Germinal center (tissue), 1 donor: Measurements from ENCODE around the gene CPT1C.
A peak's percentile ranks its signal among the peaks of the same experiment; 100 is the strongest.

ENCODE experiments used
- DNase-seq: peaks from one replicate; pipeline ENCODE4 v3.0.0; 2012; ENCODE audit warnings: mixed read lengths, low spot score

Gene CPT1C

GRCh38 chr19:49681830-49682229, 9.1 kb upstream of the CPT1C start:
- no peak for DNase-seq

GRCh38 chr19:49682274-49682673, 8.6 kb upstream of the CPT1C start:
- DNase-seq, result no peak

- DNase-seq, result no peak
Measured at GRCh38 chr19:49683814-49684250, 7.1 kb upstream of the CPT1C start.

GRCh38 chr19:49684251-49684982, 6.5 kb upstream of the CPT1C start:
- peak; percentile 53 for DNase-seq

- no peak for DNase-seq
Measured at GRCh38 chr19:49684983-49685553, 5.8 kb upstream of the CPT1C start.

GRCh38 chr19:49685845-49686332, 5.0 kb upstream of the CPT1C start:
- DNase-seq, result no peak

GRCh38 chr19:49686503-49687088, 4.3 kb upstream of the CPT1C start:
- DNase-seq, result no peak

GRCh38 chr19:49687150-49687549, 3.8 kb upstream of the CPT1C start:
- DNase-seq, result no peak

GRCh38 chr19:49687566-49688316, 3.2 kb upstream of the CPT1C start:
- DNase-seq, result no peak

- no peak for DNase-seq
Measured at GRCh38 chr19:49688531-49689132, 2.3 kb upstream of the CPT1C start.

GRCh38 chr19:49689133-49690078, 1.5 kb upstream of the CPT1C start, which contains the start of gene ADM5:
TSS of gene ADM5 (plus strand) at chr19:49689594. CDS start at chr19:49689838, 244 bp downstream.
- peak; percentile 40 for DNase-seq

- no peak for DNase-seq
Measured at GRCh38 chr19:49690079-49690655, 749 bp upstream of the CPT1C start.

- peak; percentile 59 for DNase-seq
Measured at GRCh38 chr19:49691243-49692146, 579 bp downstream of the CPT1C start.

GRCh38 chr19:49692147-49692506, 1.2 kb downstream of the CPT1C start:
- no peak for DNase-seq

- no peak for DNase-seq
Measured at GRCh38 chr19:49696115-49696514, 5.2 kb downstream of the CPT1C start.

- no peak for DNase-seq
Measured at GRCh38 chr19:49696865-49697264, 5.9 kb downstream of the CPT1C start.

- no peak for DNase-seq
Measured at GRCh38 chr19:49699364-49699763, 8.4 kb downstream of the CPT1C start.

GRCh38 chr19:49700563-49700962, 9.6 kb downstream of the CPT1C start:
- DNase-seq, result no peak

GRCh38 chr19:49701271-49701786, 10.4 kb downstream of the CPT1C start:
- no peak for DNase-seq
